Activated gamma-delta T cell treated with anti-CD3 and anti-CD28 coated beads, Interleukin-2, amount 50 U/mL, for 16 hours (primary cell): ENCODE results near the gene LBX2.

Source experiments
- DNase-seq: peaks from one replicate; pipeline ENCODE4 v3.0.0-alpha.2; 2020; ENCODE audit warnings: low read depth

LBX2 gene

GRCh38 chr2:74525717-74526648 is 26.6 kb upstream of the LBX2 start, which contains the start of gene DQX1:
TSS of gene DQX1 (minus strand) at chr2:74526231. CDS start at chr2:74525729, 502 bp downstream.
- no peak for DNase-seq

DNA sequence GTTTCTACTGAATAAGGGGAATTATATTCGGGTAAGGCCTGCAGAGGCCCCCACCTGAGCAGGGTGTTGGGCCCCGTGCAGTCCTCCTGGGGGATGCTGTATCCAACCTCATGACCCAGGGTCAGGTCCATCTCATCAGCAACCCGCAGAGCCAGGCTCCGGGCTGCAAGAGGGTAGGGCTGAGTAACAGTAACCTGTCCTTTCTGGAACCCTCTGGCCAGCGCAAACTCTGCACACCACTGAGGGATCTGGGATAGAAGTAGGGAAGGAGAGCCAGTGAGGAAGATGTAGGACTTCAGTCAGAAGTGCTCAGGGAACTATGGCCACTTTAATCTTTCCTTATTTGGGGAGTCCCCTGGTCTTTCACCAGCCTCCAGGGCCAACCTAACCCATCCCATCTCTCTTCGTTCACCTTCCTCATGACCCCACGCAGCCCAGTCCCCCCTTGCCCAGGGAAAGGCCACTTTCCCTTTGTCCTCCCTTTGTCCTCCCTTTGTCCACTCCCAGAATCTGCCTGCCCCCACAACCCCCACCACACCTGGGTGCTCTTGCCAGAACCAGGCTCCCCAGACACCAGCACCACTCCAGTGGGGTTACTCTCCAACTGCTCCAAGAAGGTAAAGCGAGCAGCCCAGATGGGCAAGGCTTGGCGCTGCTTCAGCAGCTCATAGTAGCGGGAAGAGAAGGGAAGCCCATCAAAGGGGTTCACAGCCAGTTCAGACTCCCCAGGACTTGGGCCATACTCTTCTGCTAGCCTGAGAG is 25.7 kb upstream of the LBX2 start:
- DNase-seq = no peak

- DNase-seq = no peak
Observed at GRCh38 chr2:74524005-74524404, 24.6 kb upstream of the LBX2 start.

GRCh38 chr2:74522516-74522915 is 23.1 kb upstream of the LBX2 start:
- DNase-seq = no peak

DNA sequence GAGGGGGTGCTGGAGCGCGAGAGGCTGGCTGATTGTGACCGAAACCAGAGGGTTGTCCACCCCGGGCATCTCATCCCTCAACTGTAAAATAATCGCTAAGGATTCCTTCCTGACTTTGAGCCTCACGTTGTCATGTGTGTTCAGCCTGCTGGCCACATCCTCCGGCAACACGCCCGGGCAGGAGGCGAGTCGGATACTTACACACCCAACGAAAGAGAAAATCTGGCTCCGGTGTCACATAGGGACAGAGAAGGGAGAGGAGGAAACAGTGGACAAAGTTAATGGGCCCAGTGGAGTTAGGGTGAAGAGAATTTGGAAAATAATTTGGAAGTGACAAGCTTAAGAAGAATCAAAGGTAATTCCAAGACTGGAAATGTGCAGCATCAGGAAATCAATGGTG is 17.2 kb upstream of the LBX2 start:
- DNase-seq = no peak

DNA sequence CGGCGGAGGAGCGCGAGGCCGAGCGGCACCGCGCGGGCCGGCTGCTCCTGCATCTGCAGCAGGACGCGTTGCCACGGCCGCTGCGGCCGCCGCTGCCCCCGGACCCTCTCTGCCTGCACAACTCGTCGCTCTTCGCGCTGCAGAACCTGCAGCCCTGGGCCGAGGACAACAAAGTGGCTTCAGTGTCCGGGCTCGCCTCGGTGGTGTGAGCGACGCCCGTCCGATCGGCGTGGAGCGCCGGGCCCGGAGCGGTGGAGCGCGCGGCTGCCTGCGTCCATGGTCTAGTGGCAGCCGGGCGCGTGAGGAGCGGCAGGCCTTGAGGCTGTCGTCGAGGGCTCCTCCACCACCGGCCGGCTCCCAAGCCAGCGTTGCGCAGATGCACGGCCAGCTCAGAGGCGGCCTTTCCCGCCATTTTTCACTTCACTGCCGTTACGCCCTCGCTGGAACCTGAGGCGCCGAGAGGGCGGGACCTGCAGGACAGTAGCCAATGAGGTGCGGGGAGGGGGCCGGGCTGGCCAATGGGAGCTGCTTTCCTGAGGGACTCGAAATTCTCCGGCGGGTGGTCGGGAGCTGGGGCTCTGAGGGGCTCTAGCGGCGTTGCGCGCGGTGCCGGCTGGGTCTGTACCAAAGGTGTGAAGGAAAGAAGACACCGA is 16.7 kb upstream of the LBX2 start:
- peak; percentile 60 for DNase-seq

GRCh38 chr2:74515271-74515980 is 16.0 kb upstream of the LBX2 start:
- no peak for DNase-seq

- no peak for DNase-seq
Observed at GRCh38 chr2:74514368-74515270, 15.2 kb upstream of the LBX2 start, which contains the start of gene TLX2. TSS of gene TLX2 (plus strand) at chr2:74514450. CDS start at chr2:74514807, 357 bp downstream.

- DNase-seq = no peak
Observed at GRCh38 chr2:74513605-74514367, 14.4 kb upstream of the LBX2 start.

- no peak for DNase-seq
Observed at GRCh38 chr2:74512744-74513604, 13.6 kb upstream of the LBX2 start.

DNA sequence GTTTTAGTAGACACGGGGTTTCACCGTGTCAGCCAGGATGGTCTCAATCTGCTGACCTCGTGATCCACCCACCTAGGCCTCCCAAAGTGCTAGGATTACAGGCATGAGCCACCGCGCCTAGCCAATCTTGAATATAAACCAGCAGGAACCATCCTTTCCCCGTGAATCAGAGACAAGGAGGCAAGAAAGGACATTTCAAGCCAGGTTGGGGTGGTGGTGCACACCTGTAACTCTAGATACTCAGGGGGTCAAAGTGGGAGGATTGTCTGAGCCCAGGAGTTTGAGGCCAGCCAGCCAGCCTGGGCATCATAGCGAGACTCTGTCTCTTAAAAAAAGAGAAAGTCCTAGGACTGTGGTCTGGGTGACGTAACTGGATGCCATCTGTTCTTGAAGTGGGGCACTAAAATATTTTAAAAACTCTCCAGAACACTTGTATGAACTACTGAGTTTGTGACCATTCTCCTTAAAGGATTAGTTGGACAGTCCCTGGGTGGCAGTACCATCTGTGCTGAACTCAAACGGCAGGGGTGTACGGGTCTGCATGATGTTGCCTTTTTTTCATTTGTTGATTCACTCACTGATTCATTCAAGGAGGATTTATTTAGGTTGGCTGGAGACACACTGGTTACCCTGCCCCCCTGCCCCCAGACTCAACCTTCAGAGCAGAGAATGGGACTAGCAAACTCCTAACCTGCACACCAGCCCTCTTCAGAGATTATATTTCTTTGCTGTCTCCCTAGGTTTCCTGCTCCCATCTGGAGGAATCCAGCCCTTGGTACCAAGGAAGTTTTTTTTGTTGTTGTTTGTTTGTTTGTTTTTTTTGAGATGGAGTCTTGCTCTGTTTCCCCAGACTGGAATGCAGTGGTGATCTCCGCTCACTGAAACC is 11.9 kb upstream of the LBX2 start:
- DNase-seq = no peak

DNA sequence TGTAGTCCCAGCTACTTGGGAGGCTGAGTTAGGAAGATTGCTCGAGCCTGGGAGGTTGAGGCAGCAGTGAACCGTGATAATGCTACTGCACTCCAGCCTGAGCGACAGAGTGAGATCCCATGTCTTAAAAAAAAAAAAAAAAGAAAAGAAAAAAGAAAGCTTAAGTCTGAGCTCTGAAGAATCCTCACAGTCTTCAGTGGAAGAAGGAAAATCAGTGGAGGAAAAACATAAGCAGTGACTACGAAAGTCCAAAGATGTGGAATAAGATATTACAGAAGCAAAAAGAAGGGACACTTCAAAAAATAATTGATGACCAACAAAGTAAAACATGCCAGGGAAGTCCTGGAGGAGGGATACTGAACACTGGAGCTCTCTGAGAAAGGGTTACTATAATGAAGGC is 10.9 kb upstream of the LBX2 start:
- no peak for DNase-seq

DNA sequence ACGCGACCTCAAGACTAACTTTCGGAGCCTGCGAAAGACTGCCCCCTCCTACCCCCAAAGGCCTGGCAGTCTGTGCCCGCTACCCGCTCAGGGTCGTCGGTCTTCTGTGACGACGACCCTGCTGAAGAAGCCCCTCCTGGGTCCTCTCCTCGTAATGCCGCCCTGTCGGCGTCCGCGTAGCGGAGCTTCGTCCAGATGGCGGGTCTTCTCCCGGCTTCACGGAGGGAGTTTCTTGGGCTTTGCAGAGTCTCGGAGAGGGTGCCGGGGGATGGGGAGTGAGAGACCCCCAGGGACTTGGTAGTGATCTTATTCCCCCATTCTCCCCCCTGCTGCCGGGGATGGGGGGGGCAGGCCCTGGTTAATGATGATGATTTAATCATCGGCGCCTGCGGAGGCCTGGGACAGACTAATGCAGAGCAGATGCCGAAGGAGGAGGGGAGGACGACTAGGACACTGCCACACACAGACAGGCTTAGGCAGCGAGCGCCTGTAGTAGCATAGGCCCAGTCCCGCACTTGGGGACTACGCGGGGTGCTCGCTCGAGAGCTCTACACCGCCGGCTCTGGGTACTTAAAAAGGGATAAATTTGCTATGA is 8.6 kb upstream of the LBX2 start:
- no peak for DNase-seq

DNA sequence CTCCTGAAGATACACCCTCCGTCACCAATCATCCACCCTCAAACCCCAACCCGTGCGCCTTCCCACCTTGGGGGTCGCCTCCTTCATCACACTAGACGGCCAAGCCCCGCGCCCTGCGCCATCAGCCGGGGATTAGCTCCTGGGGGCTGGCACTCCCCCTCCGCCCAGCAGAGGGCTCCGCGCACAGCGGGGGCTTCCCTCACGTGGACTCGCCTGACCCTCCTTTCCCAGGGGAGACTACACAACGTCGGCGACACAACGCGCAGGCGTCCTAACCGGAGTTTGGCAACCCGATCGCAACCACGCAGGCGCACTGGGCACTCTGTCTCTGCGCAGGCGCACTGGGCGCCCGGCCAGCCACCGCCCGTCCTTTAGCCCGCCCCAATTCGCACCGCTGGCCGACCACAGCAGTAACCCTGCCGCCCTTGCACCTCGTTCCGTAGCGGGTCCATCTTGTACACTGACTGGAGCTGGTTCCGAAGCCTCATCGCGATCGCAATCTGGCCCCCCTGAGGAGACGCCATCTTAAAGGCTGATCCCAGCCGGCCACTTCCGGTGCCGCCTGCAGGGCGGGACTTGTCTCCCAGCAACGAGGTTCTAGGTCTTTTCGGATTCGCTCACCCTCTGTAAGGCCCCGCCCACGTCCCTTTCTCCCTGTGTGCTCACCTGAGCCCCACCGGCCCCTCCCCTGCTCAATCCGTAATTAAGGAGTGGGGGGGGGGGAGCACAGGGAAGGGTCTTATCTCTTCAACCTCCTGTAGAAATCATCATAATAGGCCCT is 7.9 kb upstream of the LBX2 start, which contains the start of gene PCGF1:
Gene PCGF1, minus strand, starts transcription at position 551 of the 781 bp plus-strand sequence. Its CDS starts 27 bp downstream, at position 524.
- peak; percentile 98 for DNase-seq

DNA sequence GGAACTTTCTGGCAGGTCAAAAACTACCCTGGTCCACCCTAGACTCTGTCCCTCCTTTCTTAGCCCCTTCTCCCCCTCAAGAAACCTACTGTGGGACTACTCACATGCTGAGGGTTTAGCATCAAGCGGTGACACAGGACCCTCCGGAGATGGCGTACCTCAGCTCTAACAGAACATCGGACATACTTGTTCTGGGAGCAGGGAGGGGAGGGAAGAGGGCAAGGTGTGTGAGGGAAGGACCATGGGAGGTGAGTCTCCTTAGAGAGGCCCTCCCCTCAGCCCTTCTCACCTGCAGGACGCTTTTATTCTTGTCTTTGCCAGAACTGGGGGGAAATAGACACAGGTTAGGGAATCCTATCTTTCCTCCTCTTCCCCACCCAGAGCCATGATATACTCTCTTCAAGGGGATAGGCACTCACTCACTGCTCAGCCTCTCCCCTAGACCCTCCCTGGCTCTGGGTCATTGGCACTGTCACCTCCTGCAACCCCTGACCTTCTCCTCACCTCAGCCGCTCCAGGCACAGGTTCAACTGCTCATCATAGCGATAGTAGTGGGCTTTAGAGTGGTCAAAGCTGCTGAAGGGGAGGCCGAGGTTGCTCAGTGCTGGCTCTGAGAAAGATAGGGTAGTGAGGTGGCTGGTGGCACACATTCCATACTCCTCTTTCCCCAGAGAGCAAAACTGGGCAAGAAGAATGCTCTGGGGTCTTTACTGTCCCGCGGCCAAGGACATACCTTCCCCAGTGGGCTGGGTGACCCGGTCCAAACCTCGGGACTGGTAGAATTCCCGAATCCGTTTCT is 6.2 kb upstream of the LBX2 start:
- DNase-seq = no peak

- DNase-seq = no peak
Observed at GRCh38 chr2:74504591-74504990, 5.2 kb upstream of the LBX2 start.
